ELR (cell line): Measurements from ENCODE around the gene NFIA.

ENCODE experiments used
- DNase-seq: peaks from one replicate; pipeline ENCODE4 v3.0.0-alpha.2; 2015; ENCODE audit warnings: low read depth

NFIA gene

DNA sequence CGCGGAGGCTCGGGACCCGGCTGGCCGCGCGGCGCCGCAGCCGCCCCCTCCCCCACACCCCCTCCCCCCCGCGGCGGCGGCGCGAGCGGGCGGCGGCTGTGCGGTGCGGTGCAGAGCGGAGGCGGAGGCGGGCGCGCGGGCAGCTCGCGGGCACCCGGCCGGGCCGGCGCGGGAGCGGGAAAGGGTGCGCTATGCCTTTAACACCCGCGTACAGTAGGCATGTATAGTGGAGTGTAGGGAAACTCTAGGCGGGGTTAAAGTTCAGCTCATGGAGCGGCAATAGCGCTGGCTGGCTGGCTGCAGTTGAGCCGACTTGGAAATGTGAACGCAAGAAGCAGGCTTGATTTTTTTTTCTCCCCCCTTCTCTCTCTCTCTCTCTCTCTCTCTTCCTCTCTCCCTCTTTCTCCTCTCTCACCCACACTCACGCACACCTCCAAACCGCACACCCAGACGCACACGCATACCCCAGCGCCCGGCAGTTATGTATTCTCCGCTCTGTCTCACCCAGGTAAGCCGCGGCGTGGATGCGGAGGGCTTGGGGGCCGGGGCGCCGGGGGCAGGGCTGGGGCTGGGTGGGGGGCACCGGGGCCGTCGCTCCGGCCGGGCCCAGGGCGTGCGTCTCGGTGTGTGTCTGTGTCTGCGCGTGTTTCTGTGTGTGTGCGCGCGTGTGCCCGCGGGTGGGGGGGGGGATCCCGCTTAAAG, at the start of gene NFIA:
TSS of gene NFIA (plus strand) at position 251 of the 702 bp plus-strand sequence.
- DNase-seq, result peak; percentile 68

DNA sequence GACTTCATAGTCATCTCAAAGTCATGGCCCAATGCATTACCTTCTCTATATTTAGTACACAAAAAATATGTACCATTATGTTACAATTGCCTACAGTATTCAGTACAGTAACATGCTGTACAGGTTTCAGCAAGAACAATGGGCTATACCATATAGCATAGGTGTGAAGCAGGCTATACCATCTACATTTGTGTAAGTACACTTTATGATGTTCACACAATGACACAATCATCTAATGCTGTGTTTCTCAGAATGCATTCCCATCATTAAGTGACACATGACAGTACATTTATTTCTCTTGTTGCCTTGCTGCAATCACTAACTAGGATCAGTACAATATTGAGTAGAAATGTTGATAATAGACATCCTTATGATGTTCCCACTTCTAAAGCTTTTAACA, 46.5 kb upstream of the NFIA start:
- no peak for DNase-seq

DNA sequence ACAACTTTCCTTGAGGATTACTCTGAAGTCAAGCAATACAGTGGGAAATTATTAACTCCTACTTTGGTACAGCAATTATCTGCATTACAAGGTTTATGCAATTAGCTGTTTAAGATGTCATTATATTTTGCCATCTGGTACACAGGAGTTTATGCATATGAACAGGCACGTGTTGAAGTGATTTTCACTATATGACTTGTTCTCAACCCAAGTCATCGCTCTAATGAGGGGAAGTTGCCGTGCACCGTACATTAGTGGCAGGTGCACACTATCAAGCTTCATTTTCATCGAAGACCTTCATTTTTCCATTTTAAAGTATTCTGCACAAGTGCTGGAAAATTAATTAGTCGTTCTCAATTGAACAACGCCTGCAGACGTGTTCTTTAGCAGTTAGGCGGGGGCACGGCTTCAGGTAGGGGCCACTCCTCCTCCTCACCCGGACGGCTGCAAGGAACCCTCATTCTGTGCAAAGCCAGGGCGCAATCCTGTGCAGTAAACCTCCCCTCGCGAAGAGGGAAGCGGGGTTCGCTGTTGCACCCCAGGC, 39.8 kb upstream of the NFIA start:
- DNase-seq, result no peak

DNA sequence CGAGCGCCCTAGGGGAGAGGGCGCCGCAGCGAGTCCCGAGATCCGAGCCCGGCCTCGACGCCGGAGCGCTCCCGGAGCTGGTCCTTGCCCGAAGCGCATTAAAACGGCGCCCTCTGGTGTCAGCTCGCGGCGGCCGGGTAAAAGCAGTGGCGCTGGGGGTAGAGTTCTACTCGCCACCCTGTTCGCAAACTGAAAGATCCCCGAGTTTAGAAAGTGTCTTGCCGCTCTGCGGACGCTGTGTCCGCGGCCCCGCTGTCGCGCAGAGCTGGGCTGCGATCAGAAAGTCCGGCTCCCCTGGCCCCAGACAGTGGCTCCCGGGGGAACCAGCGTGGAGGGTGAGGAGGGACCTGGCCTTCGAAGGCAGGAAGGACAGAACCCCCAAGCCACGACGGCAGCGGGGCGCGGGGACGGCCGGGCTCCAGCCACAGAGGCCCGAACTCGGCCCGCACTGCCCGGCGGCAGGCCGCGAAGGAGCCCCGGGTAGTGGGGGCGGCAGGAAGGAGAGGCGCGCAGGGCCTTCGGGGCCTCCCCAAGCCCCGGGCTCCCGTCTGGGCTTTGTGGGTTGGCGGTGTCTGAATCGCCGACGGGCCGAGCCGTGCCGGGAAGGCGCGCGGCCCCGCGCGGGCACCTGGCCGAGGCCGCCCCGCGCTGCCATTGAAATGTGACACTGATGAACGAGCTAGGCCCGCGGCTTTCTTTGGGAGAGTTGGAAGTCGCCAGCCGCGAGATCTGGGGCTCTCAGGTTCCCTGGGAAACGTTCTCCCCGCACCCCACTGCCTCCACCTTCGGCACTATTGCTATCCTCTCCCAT, 39.1 kb upstream of the NFIA start:
- DNase-seq, result peak; percentile 62

DNA sequence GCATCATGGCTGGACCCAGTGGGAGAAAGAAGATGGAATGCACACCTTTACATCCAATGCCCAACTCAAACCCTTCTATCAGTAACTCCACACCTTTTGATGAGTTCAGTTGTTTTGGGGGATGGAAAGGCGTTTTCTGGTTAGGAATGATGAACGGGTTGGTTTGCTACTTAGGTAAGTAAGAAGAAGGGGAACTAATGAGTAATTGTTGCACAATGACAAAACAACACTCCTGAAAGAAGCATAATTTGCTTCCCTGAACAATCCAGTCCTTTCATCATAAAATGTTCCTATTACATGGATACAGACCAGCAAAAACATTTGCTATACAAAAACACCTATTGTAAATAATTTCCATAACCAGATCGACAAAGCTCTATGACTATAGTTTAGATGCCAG, 35.9 kb upstream of the NFIA start:
- DNase-seq, result no peak

DNA sequence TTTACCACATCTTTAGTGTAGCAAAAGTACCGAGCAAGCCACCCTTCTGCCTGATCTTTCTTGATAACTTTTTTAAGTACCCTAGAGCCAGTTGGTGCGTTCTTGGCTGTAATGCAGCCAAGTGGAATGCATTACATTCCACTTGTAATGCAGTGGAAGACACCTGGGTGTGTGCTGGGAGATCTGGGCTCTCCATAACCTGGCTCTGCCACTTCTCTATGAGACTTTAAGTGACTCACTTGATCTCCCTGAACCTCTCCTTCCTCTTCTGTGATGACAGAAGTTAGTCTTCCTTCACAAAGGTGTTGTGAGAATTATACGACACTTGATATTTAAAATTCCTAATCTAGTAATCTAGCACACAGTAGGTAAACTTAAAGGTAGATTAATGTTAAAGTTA, 35.3 kb upstream of the NFIA start:
- DNase-seq, result no peak

DNA sequence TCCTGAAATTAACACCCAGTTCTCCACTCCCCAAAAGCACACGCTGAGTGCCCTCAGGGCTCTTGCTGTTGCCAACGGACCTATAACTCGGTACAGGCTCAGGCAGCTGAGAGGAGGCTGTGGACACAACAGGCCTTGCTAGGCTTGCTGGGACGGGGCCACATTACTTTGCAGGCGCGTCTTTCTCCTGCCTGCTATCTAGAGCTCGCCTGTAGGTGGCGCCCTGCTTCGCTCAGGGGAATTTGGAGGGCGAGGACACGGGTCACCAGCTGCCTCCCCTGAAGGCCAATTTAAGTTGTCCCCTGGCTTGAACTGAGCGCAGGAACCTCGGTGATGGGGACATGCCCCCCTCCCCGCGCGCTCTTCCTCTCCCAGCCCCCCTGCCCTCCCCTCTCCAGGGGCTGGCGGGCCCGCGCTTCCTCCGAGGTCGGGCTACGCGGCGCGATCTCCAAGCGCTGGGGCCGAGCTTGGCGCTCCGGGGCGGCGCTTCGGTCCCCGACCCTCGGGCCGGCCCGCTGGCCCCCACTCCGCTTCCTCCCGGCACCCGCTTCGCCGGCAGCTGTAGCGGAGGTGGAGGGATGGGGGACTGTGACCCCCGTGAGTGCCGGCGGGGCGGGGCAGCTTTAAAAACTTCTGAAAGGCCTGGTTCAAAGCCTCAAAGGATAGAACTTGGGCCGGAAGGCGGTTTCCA, 32.4 kb upstream of the NFIA start:
- DNase-seq, result peak; percentile 76

DNA sequence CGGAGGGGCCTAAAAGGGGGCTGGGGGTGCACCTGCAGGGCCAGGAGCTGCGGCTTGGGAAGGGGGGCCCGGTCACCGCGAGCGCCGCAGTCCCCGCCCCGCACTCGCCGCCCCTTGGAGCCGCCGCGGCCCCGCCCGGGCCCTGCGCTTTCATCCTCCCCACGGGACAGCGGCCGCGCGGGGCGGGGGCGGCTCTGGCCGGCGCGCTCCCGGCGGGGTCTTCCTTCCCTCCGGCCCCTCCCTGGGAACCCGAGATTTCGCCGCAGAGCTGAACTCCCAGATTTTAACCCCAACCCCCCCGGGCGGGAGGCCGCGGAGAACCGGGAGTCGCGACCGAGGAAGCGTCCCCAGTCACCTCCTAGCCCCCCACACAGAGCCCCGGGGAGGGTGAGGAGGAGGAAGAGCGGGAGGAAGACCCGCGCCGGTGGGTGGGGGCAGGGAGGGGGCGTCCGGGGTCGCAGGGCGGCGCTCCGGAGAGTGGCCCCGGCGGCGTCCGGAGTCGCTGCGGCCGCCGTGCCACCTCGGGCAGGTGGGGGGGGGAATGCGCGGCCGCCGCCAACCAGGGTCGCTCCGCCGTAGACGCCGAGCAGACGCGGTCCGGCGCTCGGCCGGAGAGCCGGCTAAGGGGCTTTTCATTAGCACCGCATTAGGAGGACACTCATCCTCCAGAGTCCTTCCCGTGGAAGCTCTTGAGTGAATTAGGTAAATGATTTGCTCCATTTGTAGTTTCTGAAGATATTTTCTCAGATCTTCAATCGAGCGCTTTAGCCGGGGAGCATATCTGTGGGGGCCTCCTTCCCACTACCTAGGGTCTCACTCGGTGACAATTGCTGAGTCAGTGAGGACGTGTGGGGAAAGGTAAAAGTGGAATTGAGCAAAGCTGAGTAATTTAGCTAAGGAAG, 31.6 kb upstream of the NFIA start:
- DNase-seq, result peak; percentile 10

DNA sequence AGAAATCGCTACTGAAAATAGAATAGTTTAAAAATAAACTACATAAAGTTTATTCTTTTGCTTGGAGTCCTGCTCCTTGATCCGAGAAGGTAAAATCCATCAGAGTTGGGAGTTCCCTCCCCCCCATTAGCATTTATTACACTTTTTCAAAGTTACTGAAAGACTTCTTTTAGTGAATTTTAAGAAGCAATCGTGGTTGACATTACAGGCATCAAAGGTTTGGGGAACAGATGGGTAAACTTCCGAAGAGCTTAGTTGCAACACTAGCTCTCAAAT, 31.0 kb upstream of the NFIA start:
- DNase-seq, result no peak

DNA sequence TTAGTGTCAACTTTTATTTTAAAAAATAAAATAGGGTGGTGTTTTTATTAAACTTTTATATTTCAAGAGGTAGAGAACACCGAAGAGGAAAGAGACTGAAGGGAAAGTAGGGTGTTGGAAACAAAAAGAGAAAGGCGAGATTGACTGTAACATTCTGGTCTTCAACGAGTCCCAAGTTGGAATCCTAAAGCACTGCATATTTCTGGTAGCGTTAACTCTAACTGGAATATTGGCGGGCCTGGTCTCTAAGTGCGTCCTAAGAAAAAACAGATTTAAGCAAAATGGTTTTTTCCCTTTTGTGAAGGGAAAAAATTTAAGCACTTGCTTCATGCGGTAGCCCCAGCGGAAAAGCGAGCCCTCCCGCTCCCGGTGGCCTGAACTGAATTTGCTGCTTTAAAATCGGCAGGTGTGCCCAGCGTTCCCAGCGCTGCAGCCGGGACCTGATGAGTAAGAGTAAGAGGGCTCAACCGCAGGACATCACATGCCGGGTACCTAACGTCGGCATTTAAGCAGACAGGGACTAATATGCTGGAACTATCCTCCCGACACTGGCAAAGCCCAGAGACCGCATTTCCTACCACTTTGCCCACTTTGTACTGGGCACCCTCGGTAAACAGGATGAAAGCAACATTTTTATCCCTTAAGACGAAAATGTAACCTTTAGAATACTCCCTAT, 30.5 kb upstream of the NFIA start:
- no peak for DNase-seq

DNA sequence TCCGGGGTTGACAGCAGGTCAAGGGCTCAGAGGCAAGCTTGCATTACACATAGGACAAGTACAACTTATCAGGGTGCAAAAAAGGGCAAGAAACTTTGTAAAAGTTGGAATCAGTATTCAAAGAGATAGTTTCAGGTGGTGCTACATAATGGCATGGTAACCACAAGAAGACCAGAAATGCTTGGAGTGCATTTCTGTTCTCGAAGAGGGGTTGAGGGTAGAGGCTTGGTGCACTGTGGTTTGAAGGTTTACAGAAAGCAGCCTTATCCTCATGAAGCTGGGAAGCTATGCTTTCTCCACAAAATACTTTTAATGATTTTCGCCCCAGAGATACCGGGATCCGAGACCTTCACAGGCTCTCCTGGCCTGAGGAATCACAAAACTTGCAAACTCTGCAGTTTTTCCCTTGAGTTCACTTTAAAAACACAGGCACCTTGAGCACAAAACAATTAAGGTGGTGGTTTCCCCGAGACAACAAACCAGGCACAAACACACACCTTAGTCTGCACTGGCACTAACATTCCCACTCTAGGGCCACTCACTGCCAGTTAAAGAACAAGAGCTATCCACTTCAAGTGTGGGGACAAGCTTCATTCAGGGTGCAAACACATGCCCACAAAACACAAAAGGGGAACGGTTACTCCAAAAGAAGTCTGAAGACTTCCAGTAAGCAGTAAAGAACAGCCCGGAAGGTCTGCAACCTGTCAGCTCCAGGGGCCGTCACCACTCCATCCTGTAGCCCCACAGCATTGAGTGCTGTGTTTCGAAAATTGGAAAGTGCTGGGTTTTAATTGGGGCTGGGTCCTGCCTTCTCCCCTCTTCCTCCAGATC, 29.8 kb upstream of the NFIA start:
- DNase-seq, result no peak

DNA sequence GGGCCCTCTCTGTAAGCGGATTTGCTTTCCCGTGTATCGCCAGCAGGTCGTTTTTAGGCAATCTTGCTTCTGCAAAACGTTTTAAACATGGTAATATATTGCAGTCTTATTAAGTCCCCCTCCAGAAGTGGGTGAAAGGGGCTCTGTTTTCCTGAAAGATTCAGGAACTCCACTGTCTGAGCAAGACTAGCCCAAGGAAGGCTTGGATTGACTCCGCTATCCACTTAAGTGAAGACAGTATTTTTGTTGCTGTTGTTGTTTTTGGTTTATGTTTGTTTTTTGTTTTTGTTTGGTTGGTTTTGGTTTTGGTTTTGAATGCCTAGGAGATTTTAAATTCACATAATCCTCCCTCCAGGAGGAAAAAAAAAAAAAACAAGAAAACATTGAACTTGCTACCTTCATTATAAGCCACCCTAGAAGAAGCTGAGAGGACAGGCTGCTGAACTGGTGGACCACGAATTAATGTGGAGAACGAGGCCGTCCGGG, 29.1 kb upstream of the NFIA start:
- no peak for DNase-seq

DNA sequence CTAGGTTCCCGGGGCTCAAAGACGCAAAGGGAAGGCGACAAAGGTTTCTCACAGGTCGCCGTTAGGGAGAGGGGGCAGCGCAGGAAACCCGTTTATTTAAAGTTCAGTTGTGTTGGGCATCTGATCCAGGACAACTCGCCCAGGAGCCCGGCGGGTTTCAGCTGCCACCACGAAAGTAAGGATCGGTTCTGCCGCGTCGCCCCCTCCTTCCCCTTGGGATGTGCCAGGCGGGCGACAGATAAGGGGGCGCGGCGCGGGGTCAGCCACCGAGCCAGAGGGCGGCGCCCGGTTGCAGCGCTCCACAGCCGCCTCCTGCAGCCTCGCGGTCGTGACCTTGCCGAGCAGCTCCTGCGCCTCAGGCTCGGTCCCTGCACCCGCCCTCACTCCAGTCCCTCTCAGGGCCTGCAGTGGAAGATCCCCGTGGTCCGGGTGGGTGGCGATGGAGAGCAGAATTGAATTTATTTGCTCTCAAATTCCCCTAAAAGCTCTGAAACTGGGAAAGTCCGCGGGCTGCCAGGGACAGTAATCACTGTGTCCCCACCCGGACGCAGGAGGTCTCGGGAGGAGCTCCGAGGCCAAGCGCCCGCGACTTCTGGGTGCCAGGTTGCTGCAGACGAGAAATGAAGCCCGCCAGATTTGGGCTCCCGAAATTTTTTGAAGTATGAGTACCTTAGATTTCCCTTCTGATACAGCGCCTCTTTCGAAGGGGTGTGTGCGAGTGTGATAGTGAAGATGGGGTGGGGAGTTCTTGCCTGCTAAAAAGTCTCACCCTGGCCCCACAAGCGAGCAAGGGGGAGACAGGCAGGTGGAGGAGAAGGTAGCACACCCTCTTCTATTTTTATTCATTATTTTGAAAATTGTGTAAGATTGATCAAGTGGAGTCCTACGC, 28.4 kb upstream of the NFIA start:
- no peak for DNase-seq

DNA sequence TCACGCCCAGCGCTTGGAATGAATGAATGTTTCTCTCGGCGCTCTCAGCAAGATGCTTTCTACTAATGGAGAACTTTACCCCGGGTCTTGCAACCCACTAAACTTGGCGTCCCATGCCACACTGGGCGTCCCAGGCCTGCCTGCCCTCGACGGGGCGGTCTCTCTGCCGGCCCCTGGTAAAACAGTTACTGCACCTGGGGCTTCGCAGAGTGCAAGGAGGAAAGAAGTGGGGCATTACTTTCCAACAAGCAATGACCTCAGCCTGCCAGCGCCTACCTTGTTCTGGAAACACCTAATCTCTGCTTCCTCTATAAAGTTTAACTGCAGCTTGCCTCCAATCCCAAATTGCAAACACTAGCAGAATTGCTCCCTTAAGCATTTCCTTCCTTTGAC, 27.8 kb upstream of the NFIA start:
- no peak for DNase-seq

DNA sequence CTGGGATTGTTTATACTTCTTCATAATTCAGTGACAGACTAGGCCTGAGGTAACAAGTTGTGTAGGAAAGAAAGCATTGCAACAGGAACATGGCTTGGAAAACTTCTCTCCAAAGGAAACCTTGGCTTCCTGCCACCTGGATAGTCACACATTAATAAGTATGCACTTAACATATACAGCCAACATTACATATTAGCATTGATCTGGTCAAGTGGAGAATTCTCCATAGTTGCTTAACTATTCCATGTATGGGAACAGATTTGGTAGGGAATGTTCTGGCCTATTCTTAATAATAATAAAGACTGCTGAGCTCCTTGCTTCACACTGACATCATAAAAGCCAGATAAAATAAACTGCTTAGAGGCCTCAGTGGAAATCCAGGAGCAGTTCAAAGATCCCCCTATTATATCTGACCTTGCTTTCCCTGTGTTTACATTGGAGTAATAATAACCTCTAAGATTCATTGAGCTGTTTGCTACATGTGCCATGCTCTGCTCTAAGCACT, 27.2 kb upstream of the NFIA start:
- no peak for DNase-seq

DNA sequence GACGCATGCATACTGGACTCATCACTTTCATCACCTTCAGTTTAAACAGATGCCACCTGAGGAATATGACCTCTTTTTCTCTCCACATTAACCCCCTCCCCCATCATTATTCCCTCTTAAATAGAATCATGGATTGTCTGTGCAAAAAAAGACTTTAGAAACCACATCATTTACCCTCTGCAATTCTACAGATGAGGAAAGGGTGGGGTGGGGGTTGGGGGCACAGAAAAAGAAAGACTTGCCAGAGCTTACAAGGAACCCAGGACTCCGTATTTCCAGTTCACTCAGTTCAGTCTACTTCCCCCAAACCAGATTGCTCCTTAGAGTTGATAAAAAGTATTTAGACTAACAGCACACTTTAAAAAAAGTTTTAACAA, 26.2 kb upstream of the NFIA start:
- DNase-seq, result no peak

DNA sequence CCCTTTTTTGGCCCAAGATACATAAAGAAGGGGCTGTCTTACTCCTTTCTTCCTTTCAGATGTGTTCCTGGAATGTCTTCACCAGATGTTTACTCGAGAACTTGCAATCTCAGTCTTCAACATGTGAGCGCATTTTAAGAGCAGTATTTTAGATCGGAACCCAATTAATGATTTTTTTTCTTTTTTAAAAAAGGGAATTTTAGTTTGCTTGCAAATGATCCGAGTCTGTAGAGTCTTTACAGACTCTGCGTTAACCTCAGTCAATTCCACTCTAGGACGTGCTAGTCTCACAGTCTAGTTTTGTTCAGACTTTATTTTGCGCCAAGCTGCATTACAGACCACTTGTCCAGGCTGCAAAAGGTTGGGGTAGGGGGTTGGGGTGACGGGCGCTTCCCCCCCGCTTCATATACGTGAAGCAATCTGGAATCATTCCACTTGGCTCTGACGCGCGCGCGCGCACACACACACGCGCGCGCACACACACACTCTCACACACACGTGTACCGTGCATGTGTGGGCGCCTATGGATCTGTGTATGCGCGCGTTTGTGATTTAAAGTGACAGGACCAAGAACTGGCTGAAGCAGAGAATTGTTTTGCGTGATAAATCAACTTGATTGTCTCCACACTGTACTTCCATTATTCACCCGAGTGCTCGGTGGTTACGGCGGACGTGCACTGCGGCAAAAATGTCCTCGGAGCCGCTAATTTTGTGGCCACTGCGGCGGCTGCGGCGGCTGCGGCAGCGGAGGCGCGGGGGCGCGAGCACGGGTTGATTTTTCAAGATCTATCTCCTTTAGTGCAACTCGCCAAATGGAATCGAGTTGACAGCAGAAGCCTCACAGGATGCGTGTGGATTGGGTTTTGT, 25.6 kb upstream of the NFIA start:
- peak; percentile 52 for DNase-seq
